NCI-H69 (cell line): ENCODE measurements around the gene HIVEP3.
"Not testable (repeated sequence)": the region's sequence is repeated elsewhere in the genome, so short reads cannot be mapped to it uniquely, and the experiment has no call there.

Experiments
- DNase-seq: peaks from one replicate; lab custom pipeline; 2025; lab: John Stamatoyannopoulos, UW

Gene HIVEP3

GRCh38 chr1:41558761-41559171 is 360.0 kb downstream of the HIVEP3 start:
- no peak for DNase-seq

GRCh38 chr1:41557751-41558455 is 360.8 kb downstream of the HIVEP3 start:
- no peak for DNase-seq

- not testable (repeated sequence) for DNase-seq
Measured at GRCh38 chr1:41554746-41555145, 364.0 kb downstream of the HIVEP3 start.

DNA sequence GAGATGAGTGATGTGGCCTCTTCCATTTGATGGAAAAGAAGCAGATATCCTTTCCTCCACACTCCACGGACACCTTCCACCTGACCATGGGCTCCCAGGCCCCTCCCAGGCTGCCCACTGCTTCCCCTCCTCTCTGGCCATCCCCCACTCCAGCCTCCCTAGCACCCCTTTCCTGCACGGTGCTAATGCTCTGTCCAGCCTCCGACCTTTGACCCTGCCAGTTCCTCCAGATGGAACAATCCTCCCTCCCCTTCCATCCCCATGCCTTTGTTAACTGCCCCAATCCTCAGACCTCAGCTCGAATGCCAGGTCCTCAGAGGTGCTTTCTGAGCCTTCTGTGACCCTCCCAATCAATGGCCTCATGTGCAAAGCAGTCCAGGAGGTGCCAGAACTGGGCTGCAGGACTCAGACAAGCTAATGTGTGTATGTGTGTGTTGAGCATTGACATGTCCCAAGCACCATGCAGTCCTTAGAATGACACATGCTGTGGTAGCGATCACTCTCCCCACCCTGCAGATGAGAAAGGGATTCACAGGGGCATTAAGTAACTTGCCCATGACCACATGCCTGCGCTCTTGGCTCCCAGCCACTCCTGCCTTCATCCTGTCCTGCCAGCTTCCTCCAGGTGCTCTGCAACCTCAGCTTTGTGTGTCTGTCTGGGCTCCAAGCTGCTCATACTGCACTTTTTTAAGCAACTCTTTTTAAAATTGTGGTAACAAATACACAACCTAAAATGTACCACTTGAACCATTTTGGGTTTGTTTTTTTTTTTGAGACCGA is 370.8 kb downstream of the HIVEP3 start:
- DNase-seq, result peak; percentile 48

DNA sequence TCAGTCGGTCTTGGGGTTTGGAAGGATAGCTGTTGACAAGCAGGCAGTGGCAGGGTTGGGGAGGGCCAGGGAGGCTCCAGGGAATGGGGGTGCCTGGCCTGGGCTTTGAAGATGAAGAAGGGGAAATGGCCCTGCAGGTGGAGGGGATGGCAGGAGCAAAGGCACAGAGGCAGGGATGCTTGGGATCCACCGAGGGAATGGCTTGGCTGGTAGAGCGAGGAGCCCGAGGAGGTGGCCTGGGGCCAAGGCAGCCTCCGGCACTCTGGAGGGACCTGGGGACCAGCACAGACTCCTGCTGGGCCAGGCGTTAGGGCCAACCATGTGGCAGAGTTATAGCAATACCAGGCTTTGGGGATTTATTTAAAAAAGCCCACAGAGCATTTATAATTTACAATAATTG is 371.4 kb downstream of the HIVEP3 start:
- no peak for DNase-seq

- DNase-seq, result no peak
Measured at GRCh38 chr1:41546833-41547135, 371.9 kb downstream of the HIVEP3 start.

GRCh38 chr1:41545996-41546832 is 372.5 kb downstream of the HIVEP3 start:
- no peak for DNase-seq

DNA sequence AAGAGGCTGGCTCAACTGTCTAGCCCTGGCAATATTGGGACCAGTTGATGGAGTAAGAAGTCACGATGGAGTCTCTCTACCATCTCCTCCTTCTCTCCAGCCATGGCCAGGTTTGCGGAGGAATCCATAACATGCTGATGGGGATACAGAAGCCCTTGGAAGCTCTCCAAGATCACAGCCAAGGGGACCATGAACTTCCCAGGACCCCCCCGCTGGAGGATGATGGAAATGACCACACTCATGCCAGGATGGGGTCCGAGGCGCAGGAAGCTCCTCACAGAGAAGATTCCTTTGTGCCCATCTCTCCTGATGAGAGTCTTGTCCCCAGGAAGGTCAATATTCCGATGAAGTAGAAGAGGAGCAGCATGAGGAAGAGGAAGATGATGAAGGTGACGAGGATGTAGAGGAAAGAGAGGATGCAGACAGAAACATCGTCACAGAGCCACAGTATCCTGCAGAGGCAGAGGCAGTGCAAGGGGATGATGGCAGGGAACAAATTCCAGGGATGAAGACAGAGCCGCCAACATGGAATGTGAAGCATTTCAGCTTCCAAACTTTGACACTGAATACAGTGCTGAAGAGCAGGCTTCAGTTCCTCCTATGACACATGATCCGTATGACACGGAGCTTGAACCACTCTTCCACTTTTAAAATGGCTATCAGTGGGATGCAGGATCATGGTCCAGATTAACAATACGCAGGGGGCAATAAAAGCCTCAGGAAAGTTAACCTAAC is 376.4 kb downstream of the HIVEP3 start:
- DNase-seq, result no peak

- no peak for DNase-seq
Measured at GRCh38 chr1:41541592-41541952, 377.1 kb downstream of the HIVEP3 start.

DNA sequence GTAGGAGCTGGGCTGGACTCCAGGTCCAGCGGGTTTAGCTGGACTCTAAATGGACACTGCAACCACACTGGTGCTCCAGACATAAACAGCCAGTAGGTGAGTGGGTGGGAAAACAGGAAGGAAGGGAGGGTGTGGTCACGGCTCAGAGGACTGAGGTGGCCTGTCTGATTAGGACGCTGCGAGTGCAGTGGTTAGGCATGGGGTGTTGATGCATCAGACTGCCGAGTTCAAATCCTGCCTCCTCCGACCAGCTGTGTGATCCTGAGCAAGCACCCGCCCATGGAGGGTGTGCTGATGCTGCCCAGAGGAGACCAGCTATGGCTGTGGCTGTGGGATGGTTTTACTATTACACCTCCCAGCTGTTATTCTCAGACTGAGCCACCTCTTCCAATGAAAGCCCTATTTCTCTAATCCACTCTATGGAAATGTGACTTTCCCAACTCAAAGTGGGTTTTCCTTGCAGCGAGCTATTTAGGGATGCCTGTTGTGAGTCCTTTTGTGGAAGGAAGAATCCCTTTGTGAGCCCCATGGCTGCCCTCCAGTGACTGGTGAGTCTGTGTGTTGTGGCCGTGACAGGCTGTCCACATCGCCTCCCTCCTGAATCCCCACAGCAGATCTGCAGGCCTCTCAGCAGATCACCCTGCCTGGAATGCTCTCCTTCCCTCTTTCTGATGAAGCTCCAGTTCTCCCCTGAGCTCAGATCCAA is 377.7 kb downstream of the HIVEP3 start:
- no peak for DNase-seq

GRCh38 chr1:41539999-41540398 is 378.7 kb downstream of the HIVEP3 start:
- DNase-seq, result no peak

- no peak for DNase-seq
Measured at GRCh38 chr1:41539418-41539805, 379.3 kb downstream of the HIVEP3 start.

DNA sequence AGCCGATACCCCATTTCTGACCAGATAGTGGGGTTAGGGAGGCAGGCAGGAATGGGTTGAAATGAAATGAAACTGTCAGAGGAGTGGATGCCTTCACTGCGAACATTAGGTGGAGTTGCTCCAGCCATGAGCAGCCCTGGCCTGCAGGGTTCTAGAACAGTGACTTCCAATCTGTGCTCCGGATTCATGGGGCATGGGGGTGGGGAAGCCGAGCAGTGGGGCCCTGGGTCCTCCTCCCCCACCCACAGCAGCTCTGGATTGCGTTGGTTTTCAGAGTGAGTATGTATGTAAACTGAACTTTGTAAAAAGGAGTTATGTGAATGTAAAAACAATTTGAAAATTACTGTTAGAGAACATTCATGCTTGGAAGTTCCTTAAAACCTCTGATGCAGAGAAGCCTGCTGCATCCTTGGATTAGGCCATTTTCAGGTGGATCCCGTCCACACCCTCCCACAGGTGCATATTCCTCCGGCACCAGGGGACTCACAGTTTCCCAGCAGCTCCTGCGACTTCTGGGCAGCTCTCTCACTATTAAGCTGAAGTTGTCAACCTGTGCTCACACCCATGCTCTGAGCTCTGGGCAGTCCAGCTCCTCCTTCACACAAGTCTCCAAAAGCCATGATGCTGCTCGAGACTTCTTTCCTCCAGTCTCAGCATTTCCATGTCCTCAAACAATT is 379.8 kb downstream of the HIVEP3 start:
- DNase-seq, result no peak

GRCh38 chr1:41537788-41538351 is 380.9 kb downstream of the HIVEP3 start:
- DNase-seq, result peak; percentile 72

- no peak for DNase-seq
Measured at GRCh38 chr1:41537251-41537650, 381.5 kb downstream of the HIVEP3 start.

DNA sequence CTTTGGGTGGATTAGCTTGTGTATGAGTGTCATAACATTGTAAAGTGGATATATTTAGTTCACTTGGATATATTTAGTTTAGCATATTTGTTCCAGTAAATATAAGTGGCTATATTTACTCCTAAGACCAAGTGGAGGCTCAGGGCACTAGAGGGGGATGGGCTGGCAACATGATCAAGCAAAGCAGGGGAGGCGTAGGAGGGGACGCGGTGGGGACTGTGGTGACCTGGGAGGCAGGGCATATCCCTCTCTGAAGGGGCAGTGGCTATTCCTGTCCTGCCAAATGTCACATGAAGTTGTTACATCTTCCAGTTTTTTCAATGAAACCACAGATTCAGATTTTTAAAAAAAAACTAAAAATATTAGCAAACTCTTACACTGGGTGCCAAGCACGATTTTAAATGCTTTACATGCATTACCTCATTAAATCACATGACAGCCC is 382.3 kb downstream of the HIVEP3 start:
- DNase-seq, result no peak

DNA sequence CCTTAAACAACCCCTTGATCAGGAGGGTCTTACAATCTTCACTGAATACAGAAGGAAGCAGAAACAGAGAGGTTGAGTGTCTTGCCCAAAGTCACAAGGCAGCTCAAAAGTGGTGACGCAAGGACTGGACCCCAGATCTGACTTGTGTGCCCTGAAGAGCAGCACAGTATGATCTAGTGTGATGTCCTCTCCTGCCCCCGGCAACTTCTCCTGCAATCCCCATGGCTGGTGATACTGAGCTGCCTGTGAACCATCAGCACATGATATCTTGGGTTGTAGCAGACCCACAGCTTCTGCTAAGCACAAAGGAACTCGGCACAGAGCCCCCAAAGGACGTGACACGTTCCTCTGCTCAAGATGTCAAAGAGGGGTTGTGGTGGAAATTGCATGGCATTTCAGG is 383.0 kb downstream of the HIVEP3 start:
- no peak for DNase-seq

- no peak for DNase-seq
Measured at GRCh38 chr1:41535276-41535675, 383.4 kb downstream of the HIVEP3 start.

DNA sequence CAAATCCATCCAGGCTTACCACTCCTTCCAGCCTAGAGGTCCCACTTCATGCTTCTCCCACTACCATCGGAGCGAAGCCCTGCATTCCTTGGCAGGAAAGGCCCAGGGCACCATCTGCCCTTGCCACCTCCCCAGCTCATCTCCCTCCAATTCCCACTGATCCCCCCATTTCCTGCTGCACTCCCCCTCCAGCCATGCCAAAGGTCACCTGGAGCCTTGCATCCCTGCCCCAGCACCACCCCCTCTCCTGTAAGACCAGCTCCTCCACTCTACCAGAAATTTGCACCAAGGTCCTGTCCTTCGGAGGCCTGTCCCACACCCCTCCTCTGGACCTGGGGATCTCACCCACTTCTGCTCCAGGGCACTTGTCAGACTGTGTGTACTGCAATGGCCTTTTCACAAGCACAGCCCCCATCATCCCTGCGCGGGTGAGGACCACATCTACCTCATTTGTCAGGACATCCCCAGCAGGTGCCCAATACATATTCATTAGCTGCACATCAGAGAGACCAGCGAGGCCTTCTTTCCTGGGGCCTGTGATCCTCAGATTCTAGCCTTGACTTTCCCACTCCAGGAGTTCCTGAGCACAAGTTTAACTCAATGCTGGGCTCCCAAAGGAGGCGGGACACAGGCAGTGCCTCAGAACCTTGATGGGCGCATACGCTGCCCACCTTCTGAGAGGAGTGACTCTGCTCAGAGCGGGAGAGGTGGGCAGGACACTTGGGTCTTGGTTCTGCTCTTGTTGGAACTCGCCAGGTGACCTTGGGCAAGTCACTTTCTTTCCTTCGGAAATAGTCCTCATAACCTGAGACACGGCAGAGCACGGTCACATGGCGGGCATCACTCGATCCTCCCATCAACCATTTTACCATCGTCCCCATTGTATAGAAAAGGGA is 384.3 kb downstream of the HIVEP3 start:
- DNase-seq, result no peak

DNA sequence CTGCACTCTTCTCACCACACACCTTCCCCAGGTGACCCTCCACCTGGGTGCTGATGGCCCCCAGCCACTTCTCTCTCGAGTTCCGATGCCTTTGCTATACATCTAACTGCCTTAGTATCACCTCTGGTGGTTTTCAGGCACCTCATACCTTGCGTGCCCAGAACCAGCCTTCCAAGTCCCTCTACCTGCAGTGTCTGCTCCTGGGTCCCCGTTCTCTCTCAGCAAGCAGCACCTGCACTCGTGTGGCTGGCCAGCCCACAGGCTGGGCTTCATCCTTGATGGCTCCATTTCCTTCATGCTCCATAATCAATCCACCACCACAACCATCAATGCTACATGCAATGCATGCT is 385.0 kb downstream of the HIVEP3 start:
- DNase-seq, result no peak
